Activated CD8-positive, alpha-beta memory T cell treated with anti-CD3 and anti-CD28 coated beads, Interleukin-2, amount 10 ng/mL, durations not matched to agents 7 days and 5 days (primary cell): ENCODE results near the gene ZNF462. TPM values are rescaled to one million over a fixed set of nuclear protein-coding genes. Genes with fewer than 3 reads are reported as not detected.
"Not testable (repeated sequence)": the region's sequence is repeated elsewhere in the genome, so short reads cannot be mapped to it uniquely, and the experiment has no call there.

ENCODE experiments used
- ATAC-seq: fragments of 150-1000 bp; cut with Tn5 transposase; one replicate; pipeline ENCODE4 v1.10.0; 2021; ENCODE audit warnings: moderate library complexity
- CTCF ChIA-PET: fragments of 350-600 bp; sonication (Branson Sonifier 250); formaldehyde crosslinking; loops from one replicate; lab custom pipeline; 2021; ENCODE audit warnings: antibody characterized with exemption; lab: Charles Lee
- DNase-seq: peaks from one replicate; pipeline ENCODE4 v3.0.0-alpha.2; 2020
- H3K27ac Mint-ChIP-seq: one replicate; pipeline ENCODE4 v1.8.0; 2021; ENCODE audit warnings: mild to moderate bottlenecking, mixed read lengths
- H3K27me3 Mint-ChIP-seq: one replicate; pipeline ENCODE4 v1.8.0; 2021; ENCODE audit warnings: mixed read lengths
- H3K36me3 Mint-ChIP-seq: one replicate; pipeline ENCODE4 v1.8.0; 2021; ENCODE audit warnings: mild to moderate bottlenecking, mixed read lengths
- H3K4me1 Mint-ChIP-seq: one replicate; pipeline ENCODE4 v1.8.0; 2021; ENCODE audit warnings: mixed read lengths
- H3K4me3 Mint-ChIP-seq: one replicate; pipeline ENCODE4 v1.8.0; 2021; ENCODE audit warnings: mild to moderate bottlenecking, moderate library complexity, mixed read lengths
- H3K9me3 Mint-ChIP-seq: one replicate; pipeline ENCODE4 v1.8.0; 2022; ENCODE audit warnings: low read depth, mixed read lengths
- total RNA-seq, 2 experiments: library from RNA; stranded (reverse); gene quantifications; one replicate each; pipeline ENCODE4 v1.2.3, GENCODE V29; 2021

Gene ZNF462
- total RNA-seq, 2 experiments from 2014 or later: 0.18 to 0.26 TPM

GRCh38 chr9:106972082-106972481 is 109.1 kb downstream of the ZNF462 start:
- DNase-seq (no peak), ATAC-seq (no peak)
- CTCF ChIA-PET: no interaction called here
- Mint-ChIP-seq H3K27me3 (no peaks in the 10 kb centered on the region), H3K9me3 (no peaks in the 10 kb centered on the region), H3K4me1 (no peaks in the 10 kb centered on the region), H3K27ac (no peak overlapping the region), H3K36me3 (no peaks in the 10 kb centered on the region), H3K4me3 (no peak overlapping the region)

DNA sequence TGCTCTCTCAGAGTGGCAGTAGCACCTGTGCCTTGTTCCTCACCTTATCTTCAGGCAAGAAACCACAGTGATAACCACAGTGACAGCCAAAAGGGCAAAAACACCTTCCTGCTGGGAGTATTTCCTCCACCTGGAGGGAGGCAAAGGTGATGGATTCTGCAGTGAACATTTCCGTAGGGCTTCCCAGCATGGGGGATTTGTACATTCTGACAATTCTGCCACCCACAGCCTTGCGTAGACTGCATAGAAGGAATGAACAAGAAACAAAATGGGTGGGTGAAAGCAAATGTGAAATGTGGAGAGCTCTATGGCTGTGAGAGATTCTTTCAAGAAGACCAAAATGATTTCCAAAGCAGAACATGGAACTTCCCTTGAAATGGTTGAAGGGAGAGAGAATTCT is 111.4 kb downstream of the ZNF462 start:
- Mint-ChIP-seq H3K4me3 (no peak overlapping the region), H3K4me1 (no peaks in the 10 kb centered on the region), H3K36me3 (no peaks in the 10 kb centered on the region), H3K9me3 (peaks cover 4% of the 10 kb centered on the region), H3K27ac (no peak overlapping the region), H3K27me3 (no peaks in the 10 kb centered on the region)
- ATAC-seq (no peak), DNase-seq (no peak)
- CTCF ChIA-PET: no interaction called here

- no peaks in the 10 kb centered on the region for H3K4me1 Mint-ChIP-seq
- no peaks in the 10 kb centered on the region for H3K27me3 Mint-ChIP-seq
- H3K9me3 Mint-ChIP-seq: peaks cover 4% of the 10 kb centered on the region
- CTCF ChIA-PET: no interaction called here
- H3K4me3 Mint-ChIP-seq: no peak overlapping the region
- no peak for DNase-seq
- no peaks in the 10 kb centered on the region for H3K36me3 Mint-ChIP-seq
- no peak for ATAC-seq
- no peak overlapping the region for H3K27ac Mint-ChIP-seq
Observed at GRCh38 chr9:106976772-106977171, 113.8 kb downstream of the ZNF462 start.

GRCh38 chr9:106980551-106981101 is 117.7 kb downstream of the ZNF462 start:
- CTCF ChIA-PET: no interaction called here
- Mint-ChIP-seq H3K4me1 (no peaks in the 10 kb centered on the region), H3K27me3 (no peaks in the 10 kb centered on the region), H3K4me3 (no peak overlapping the region), H3K9me3 (peaks cover 4% of the 10 kb centered on the region), H3K36me3 (no peaks in the 10 kb centered on the region), H3K27ac (no peak overlapping the region)
- DNase-seq (no peak), ATAC-seq (no peak)

DNA sequence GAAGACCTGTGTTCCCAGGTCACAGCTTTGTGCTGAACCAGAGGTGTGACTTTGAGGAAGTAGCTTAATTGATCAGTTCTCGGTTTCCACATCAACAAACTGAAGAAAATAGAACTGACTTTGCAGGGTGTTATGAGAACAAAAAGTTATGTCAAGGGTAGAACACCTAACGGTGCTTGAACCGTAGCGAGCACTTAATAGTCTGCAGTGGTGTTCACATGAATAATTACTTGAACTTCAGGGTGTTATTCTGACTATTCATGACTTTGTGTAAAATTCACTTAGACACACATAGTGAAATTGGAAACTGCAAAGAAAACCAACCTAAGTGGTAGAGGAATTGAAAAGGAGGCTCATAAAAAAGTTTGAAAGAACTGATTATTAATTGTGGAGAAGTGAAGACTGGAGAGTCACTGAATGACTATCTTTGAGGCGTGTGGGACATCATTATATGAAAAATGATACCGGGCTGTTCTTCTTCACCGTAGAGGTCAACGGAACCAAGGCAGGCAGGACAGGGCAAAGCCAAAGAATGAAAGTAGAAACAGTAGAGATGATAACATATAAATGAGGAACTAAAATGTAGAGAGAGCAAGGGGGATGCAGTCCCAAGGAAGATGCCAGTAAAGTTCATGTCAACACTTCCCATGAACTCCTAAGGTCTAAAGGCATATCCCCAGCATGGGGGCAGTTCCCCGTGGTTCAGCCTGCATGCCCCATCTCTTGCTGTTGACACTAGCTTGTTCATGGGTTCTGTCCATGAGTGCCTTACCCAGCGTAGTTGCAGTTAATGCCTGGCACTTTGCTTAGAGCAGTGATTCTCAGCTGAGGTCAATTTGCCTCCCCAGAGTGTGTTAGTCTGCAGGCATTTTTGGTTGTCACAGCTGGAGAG is 118.7 kb downstream of the ZNF462 start:
- no peak overlapping the region for H3K4me3 Mint-ChIP-seq
- ATAC-seq (no peak), DNase-seq (no peak)
- H3K27me3 Mint-ChIP-seq: no peaks in the 10 kb centered on the region
- no peaks in the 10 kb centered on the region for H3K4me1 Mint-ChIP-seq
- CTCF ChIA-PET: no interaction called here
- no peak overlapping the region for H3K27ac Mint-ChIP-seq
- H3K36me3 Mint-ChIP-seq: no peaks in the 10 kb centered on the region
- peaks cover 4% of the 10 kb centered on the region for H3K9me3 Mint-ChIP-seq

- no peaks in the 10 kb centered on the region for H3K4me1 Mint-ChIP-seq
- no peak overlapping the region for H3K4me3 Mint-ChIP-seq
- CTCF ChIA-PET: no interaction called here
- no peaks in the 10 kb centered on the region for H3K27me3 Mint-ChIP-seq
- no peaks in the 10 kb centered on the region for H3K36me3 Mint-ChIP-seq
- H3K9me3 Mint-ChIP-seq: peaks cover 4% of the 10 kb centered on the region
- DNase-seq (no peak), ATAC-seq (no peak)
- H3K27ac Mint-ChIP-seq: no peak overlapping the region
Observed at GRCh38 chr9:106982636-106983035, 119.7 kb downstream of the ZNF462 start.

DNA sequence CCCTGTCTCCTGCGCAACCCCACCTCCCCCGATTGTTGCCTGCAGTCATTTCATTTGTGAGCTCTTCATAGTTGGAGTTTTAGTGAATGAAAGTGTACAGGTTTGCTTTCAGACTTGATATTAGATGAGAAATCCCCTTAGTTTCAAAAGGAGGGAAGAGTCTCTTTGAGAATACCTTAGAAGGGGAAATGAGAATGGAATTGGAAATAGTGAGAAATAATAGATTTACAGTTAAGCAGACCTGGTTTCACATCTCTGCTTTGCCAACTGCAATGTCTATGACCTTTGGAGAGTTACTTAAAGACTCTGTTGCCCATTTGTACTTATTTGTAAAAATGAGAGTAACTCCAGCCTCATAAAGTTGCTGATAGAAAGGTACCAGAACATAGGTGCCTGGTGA is 120.4 kb downstream of the ZNF462 start:
- no peak overlapping the region for H3K4me3 Mint-ChIP-seq

GRCh38 chr9:106989904-106990303 is 126.9 kb downstream of the ZNF462 start:
- H3K9me3 Mint-ChIP-seq, CTCF ChIA-PET, H3K4me1 Mint-ChIP-seq, H3K4me3 Mint-ChIP-seq, DNase-seq, H3K27me3 Mint-ChIP-seq, ATAC-seq, H3K36me3 Mint-ChIP-seq, H3K27ac Mint-ChIP-seq: not testable (repeated sequence)

More for the DNA sequence above, 120.4 kb downstream of the ZNF462 start:
- H3K9me3 Mint-ChIP-seq: peaks cover 7% of the 10 kb centered on the region
- no peaks in the 10 kb centered on the region for H3K4me1 Mint-ChIP-seq
- CTCF ChIA-PET: no interaction called here
- H3K27me3 Mint-ChIP-seq: no peaks in the 10 kb centered on the region
- H3K27ac Mint-ChIP-seq: no peak overlapping the region
- DNase-seq: no peak
- no peaks in the 10 kb centered on the region for H3K36me3 Mint-ChIP-seq
- no peak for ATAC-seq

DNA sequence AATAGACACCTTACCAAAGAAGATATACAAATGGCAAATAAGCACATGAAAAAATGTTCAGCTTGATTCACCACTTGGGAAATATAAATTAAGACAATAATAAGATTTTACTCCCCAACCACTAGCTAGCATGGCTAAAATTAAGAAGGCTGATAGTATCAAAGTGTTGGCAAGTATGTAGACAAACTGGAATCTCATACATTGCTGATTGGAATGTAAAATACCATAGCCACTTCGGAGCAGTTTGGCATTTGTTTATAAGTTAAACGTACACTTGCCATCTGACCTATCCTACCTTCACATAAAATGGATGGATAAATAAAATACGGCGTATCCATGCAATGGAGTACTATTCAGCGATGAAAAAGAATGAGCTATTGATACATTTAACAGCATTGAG is 129.2 kb downstream of the ZNF462 start:
- H3K36me3 Mint-ChIP-seq: no peaks in the 10 kb centered on the region
- ATAC-seq (no peak), DNase-seq (no peak)
- H3K4me1 Mint-ChIP-seq: no peaks in the 10 kb centered on the region
- no peaks in the 10 kb centered on the region for H3K27me3 Mint-ChIP-seq
- H3K27ac Mint-ChIP-seq: no peak overlapping the region
- CTCF ChIA-PET: no interaction called here
- H3K4me3 Mint-ChIP-seq: no peak overlapping the region
- H3K9me3 Mint-ChIP-seq: peaks cover 10% of the 10 kb centered on the region

DNA sequence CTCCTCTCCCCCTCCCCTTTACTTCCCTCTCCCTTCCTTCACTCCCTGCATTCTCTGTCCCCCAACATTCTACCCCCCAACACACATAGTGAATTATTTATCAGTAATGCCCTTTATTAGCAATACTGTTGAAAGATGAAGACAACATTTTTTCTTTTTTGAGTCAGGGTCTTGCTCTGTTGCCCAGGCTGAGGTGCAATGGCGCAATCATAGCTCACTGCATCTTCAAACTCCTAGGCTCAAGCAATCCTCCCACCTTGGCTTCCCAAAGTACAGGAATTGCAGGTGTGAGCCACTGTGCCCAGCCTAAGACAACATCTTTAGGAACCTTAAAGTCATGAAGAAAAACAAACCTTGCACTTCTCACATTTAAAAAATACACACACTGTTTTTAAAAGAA is 130.6 kb downstream of the ZNF462 start:
- ATAC-seq: no peak
- CTCF ChIA-PET: no interaction called here

DNA sequence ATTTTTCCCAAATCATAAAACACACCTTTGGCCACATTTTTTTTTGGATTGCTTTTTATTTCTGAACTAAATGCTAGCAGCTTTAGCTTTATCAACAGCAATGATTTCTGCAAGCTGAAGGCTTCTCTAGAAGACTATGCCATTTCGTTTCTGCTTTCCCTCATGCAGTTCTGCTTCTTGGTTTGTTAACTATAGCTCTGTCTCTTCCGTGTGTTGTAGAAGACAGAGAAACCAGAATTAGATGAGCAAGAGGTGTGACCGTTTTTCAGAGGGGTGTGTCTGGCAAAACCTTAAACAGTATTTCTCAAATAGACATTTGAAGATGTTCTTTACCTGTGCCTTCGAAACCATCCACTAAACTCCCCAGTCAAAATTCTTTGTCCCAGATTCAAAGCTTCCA is 131.5 kb downstream of the ZNF462 start:
- H3K9me3 Mint-ChIP-seq: peaks cover 7% of the 10 kb centered on the region
- ATAC-seq (no peak), DNase-seq (no peak)
- CTCF ChIA-PET: interaction anchor here (1.2 kb wide), 1 partner anchor 19 kb away, joined by 3 read pairs; no protein-coding TSS in a partner anchor
- no peaks in the 10 kb centered on the region for H3K4me1 Mint-ChIP-seq
- H3K27ac Mint-ChIP-seq: no peak overlapping the region
- no peak overlapping the region for H3K4me3 Mint-ChIP-seq
- H3K27me3 Mint-ChIP-seq: no peaks in the 10 kb centered on the region
- no peaks in the 10 kb centered on the region for H3K36me3 Mint-ChIP-seq

More for the DNA sequence above, 130.6 kb downstream of the ZNF462 start:
- Mint-ChIP-seq H3K4me1 (no peaks in the 10 kb centered on the region), H3K4me3 (no peak overlapping the region), H3K9me3 (peaks cover 7% of the 10 kb centered on the region), H3K36me3 (no peaks in the 10 kb centered on the region), H3K27me3 (no peaks in the 10 kb centered on the region), H3K27ac (no peak overlapping the region)
- DNase-seq: no peak

DNA sequence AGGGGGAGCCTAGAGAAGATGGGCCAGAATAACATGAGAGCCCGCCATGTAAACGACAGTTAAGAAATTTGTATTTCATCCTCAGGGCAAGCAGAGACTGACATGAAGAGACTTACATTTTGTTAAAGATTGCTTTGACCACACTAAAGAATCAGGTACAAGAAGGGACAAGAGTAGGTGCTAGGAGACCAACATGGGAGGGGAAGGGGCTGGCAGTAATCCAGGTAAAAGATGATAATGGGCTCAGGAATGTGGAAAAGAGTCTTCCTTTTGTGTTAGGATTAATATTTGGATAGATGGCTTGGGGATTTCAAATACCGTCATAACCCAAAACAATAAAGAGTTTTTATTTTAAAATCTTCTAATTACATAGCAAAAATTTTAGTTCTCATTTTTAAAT is 137.3 kb downstream of the ZNF462 start:
- H3K27ac Mint-ChIP-seq: no peak overlapping the region
- CTCF ChIA-PET: no interaction called here
- no peak for ATAC-seq
- H3K9me3 Mint-ChIP-seq: peaks cover 9% of the 10 kb centered on the region
- no peak for DNase-seq
- no peaks in the 10 kb centered on the region for H3K4me1 Mint-ChIP-seq
- H3K36me3 Mint-ChIP-seq: no peaks in the 10 kb centered on the region
- H3K4me3 Mint-ChIP-seq: no peak overlapping the region
- H3K27me3 Mint-ChIP-seq: no peaks in the 10 kb centered on the region

GRCh38 chr9:107005201-107005600 is 142.2 kb downstream of the ZNF462 start:
- Mint-ChIP-seq H3K4me3 (no peak overlapping the region), H3K36me3 (no peaks in the 10 kb centered on the region), H3K27ac (no peak overlapping the region), H3K9me3 (peaks cover 4% of the 10 kb centered on the region), H3K4me1 (no peaks in the 10 kb centered on the region), H3K27me3 (no peaks in the 10 kb centered on the region)
- ATAC-seq (no peak), DNase-seq (no peak)
- CTCF ChIA-PET: interaction anchor here (0.7 kb wide), 1 partner anchor 47 kb away, joined by 4 read pairs; no protein-coding TSS in a partner anchor

- no peak overlapping the region for H3K27ac Mint-ChIP-seq
- peaks cover 4% of the 10 kb centered on the region for H3K9me3 Mint-ChIP-seq
- no peak for ATAC-seq
- H3K27me3 Mint-ChIP-seq: no peaks in the 10 kb centered on the region
- H3K4me1 Mint-ChIP-seq: no peaks in the 10 kb centered on the region
- no peak overlapping the region for H3K4me3 Mint-ChIP-seq
- H3K36me3 Mint-ChIP-seq: no peaks in the 10 kb centered on the region
- DNase-seq: no peak
- CTCF ChIA-PET: no interaction called here
Observed at GRCh38 chr9:107007402-107007801, 144.4 kb downstream of the ZNF462 start.
